GM12801 (cell line): ENCODE results near the gene STC2.

ENCODE experiments used
- TF ChIP-seq, protein P1 (sequence below): IDR thresholded peaks from one replicate; pipeline ENCODE4 v1.5.1; 2011; ENCODE audit warnings: control low read depth; ENCODE audit not compliant: insufficient read length; ENCODE audit errors: extremely low read depth

The STC2 gene

DNA sequence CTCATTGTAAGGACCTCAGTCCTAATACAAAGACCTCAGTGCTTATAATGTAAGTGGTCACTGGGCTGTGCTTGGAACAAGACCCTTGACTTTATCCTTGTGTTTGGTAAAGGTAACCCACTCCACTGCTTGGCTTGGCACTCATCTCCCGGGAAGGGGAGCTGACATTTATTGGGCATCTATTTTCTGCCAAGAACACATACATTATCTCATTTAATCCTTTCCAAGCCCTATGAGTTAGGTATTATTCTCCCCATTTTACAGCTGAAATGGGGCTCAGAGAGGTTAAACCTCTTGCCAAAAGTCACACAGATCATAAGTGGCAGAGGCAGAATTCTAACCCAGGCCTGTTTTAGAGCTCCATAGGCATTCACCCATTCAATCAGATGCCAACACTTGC, 32.4 kb downstream of the STC2 start:
- TF ChIP-seq, protein P1, sequence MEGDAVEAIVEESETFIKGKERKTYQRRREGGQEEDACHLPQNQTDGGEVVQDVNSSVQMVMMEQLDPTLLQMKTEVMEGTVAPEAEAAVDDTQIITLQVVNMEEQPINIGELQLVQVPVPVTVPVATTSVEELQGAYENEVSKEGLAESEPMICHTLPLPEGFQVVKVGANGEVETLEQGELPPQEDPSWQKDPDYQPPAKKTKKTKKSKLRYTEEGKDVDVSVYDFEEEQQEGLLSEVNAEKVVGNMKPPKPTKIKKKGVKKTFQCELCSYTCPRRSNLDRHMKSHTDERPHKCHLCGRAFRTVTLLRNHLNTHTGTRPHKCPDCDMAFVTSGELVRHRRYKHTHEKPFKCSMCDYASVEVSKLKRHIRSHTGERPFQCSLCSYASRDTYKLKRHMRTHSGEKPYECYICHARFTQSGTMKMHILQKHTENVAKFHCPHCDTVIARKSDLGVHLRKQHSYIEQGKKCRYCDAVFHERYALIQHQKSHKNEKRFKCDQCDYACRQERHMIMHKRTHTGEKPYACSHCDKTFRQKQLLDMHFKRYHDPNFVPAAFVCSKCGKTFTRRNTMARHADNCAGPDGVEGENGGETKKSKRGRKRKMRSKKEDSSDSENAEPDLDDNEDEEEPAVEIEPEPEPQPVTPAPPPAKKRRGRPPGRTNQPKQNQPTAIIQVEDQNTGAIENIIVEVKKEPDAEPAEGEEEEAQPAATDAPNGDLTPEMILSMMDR, result no peak

GRCh38 chr5:173294673-173295320, 33.4 kb downstream of the STC2 start:
- TF ChIP-seq, protein P1, result no peak

DNA sequence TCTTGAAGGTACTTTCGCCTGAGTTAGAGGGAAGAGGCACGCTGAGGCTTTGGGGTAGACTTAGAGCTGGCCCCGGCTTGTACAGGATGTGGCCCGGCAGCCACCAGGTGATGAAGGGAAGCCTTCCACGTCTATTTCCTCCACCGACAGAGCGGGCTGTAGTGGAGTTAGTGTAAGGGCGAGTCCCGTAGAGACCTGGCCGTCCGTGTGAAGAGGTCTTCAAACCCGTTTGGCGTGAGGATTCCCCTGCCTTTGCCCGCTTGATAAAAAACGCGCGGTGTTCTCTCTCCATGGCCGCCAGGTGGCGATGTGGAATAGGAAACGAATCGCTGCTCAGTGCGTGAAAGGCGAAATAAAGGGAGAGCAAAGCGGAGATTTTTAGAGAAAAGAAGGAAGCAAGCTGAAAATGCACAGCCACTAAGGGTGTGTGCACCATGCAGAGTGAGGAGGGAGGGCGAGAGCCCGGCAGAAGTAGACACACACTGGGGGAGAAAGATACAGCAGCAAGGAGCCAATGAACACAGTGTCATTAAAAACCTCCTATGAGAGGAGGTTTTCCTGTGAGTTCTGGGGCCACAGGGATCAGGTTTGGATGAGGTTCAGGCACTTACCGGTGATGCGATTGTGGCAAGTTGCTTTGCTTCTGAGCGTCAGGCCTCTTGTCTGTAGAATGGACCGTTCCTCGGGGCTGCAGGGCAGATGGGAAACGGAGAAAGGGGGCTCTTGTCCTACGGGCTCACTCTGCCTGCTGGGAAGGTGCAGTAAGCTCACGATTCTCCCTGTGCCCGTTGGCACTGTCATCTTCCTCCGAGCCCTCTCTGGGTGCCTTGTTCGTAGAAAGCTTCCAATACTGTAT, 34.2 kb downstream of the STC2 start:
- TF ChIP-seq, protein P1, result no peak

- TF ChIP-seq, protein P1, result no peak
Observed at GRCh38 chr5:173291722-173292658, 36.2 kb downstream of the STC2 start.

GRCh38 chr5:173290477-173291131, 37.6 kb downstream of the STC2 start:
- TF ChIP-seq, protein P1, result no peak

GRCh38 chr5:173289372-173289771, 38.8 kb downstream of the STC2 start:
- TF ChIP-seq, protein P1, result no peak

DNA sequence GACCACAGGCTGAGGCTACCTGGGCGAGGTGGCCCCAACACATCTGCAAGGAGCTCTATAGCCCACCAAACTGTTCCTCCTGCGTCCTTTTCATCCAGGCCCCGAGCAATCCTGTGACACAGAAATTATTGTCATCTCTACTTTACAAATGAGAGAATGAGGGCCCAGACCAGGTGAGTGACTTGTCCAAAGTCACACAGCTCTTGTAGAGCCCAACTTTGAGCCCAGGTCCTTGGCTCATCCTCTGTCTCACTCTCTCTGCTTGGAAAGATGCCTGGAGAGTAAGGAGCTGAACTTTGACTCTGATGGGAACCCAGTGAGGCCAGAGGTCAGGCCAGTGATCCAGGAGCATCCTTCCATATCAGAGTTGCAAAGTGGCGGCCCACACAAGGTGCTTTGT, 39.6 kb downstream of the STC2 start:
- TF ChIP-seq, protein P1, result no peak
